Keratinocyte (primary cell): ENCODE measurements around the gene BCL7A.

Experiments
- CTCF ChIP-seq, 3 experiments: IDR thresholded peaks in 1 of 3; conservative IDR thresholded peaks in 1 of 3; optimal IDR thresholded peaks in 1 of 3; 2 replicates in 2 of 3; 3 replicates in 1 of 3; pipeline versions ENCODE3 to v1.5.1; 2011; ENCODE audit warnings: low read length in 3 of 3, mild to moderate bottlenecking in 3 of 3, moderate library complexity in 2 of 3, control low read depth in 1 of 3, inconsistent platforms in 1 of 3; ENCODE audit not compliant: insufficient read depth in 2 of 3; ENCODE audit errors: extremely low read depth in 1 of 3
- EZH2 ChIP-seq: IDR thresholded peaks from one replicate; pipeline ENCODE4 v1.6.1; 2012; ENCODE audit warnings: inconsistent platforms, mild to moderate bottlenecking, low read length, moderate library complexity

- TF ChIP-seq CTCF (optimal IDR thresholded peaks at IDR 0.05 in 1 of 3, IDR thresholded peaks at IDR 0.05 in 1 of 3, conservative IDR thresholded peaks at IDR 0.05 in 1 of 3; ENCODE audit: extremely low read depth in 1 of 3, insufficient read depth in 2 of 3, low read length in 3 of 3), result no peak
- no peak for TF ChIP-seq EZH2
Observed at GRCh38 chr12:122043476-122043875, 21.8 kb downstream of the BCL7A start.
